Astrocyte (in vitro differentiated cells and primary cell): ENCODE results near the gene PALMD.

Source experiments
- CTCF ChIP-seq: IDR thresholded peaks from 2 replicates; pipeline ENCODE4 v1.5.1; 2011; ENCODE audit warnings: low read depth, mild to moderate bottlenecking, inconsistent platforms, low read length, moderate library complexity; ENCODE audit not compliant: insufficient read depth
- EZH2 ChIP-seq: IDR thresholded peaks from 2 replicates; pipeline ENCODE4 v1.6.1; 2012; ENCODE audit warnings: mild to moderate bottlenecking, low read length, inconsistent platforms; ENCODE audit not compliant: insufficient read depth

- TF ChIP-seq CTCF = no peak
- TF ChIP-seq EZH2 = no peak
Measured at GRCh38 chr1:99634971-99635624, 10.8 kb upstream of the PALMD start.
